ENCODE data around the gene PROSER1.

- TF ChIP-seq CTCF (IDR thresholded peaks at IDR 0.05) (no peak), POLR2A (IDR thresholded peaks at IDR 0.05) (no peak), EP300 (IDR thresholded peaks at IDR 0.05) (no peak)
Measured at GRCh38 chr13:39039041-39039440, 1.2 kb upstream of the PROSER1 start.

Data from tibial nerve (tissue), 4 donors.